ENCODE data around the gene NBPF19. TPM values are rescaled to one million over a fixed set of nuclear protein-coding genes. Genes with fewer than 3 reads are reported as not detected.
"Not testable (repeated sequence)": the region's sequence is repeated elsewhere in the genome, so short reads cannot be mapped to it uniquely, and the experiment has no call there.

Gene NBPF19
- 1.2 and 2.9 TPM in 2 replicates for total RNA-seq (2014; rRNA removed; shearing (Covaris generic); ENCODE audit: low replicate concordance)

- not testable (repeated sequence) for DNase-seq, H3K9me3 ChIP-seq, H3K4me3 ChIP-seq
Observed at GRCh38 chr1:149474745-149475144, at the start of gene NBPF19. NBPF19 (plus strand) TSS chr1:149475045; CDS start chr1:149475933, 888 bp downstream.

DNA sequence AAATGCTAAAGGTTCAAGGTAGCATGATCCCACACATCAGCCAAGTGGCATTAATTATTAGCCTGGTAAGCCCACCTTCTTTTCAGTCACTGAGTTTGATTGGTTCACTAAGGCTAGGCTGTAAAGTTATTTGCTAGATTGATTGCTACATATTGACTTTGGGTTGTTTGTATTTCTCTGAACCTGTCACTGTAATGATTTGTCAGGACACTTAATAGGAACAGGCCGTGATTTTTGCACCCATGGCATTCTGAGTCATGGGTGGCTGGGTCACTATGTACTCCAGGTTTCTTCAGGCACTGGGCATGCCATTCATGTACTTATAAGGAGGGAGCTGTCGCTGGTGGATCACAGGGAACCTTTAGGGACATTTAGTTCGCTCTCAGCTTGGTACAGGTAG lies 46.5 kb upstream of the NBPF19 start:
- H3K27me3 ChIP-seq, H3K9me3 ChIP-seq, H3K36me3 ChIP-seq: not testable (repeated sequence)

More at GRCh38 chr1:149474745-149475144, at the start of gene NBPF19:
- not testable (repeated sequence) for H3K27me3 ChIP-seq, H3K36me3 ChIP-seq

DNA sequence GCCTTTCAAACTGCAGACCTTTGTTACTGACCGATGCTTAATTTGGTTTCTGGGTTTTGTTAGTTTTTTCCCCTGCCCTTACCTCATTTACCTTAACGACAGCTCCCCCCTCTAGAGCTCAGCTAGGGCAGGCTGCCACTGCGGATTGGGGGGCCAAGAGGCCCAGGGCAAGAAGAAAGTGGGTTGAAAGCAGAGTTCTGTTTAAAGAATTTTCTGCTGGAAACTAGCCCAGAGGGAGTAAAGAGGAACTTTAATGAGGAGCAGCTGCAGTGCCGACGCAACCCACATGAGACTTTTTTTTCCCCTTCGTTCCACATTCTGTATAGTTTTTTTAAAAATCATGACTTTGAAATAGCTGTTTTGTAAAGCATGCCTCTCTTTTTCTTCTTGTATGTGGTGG lies 29.4 kb upstream of the NBPF19 start:
- not testable (repeated sequence) for H3K9me3 ChIP-seq, H3K4me3 ChIP-seq, H3K36me3 ChIP-seq, H3K27me3 ChIP-seq
- DNase-seq = peak; percentile 2

More for the DNA sequence above, 46.5 kb upstream of the NBPF19 start:
- not testable (repeated sequence) for DNase-seq, H3K4me3 ChIP-seq

DNA sequence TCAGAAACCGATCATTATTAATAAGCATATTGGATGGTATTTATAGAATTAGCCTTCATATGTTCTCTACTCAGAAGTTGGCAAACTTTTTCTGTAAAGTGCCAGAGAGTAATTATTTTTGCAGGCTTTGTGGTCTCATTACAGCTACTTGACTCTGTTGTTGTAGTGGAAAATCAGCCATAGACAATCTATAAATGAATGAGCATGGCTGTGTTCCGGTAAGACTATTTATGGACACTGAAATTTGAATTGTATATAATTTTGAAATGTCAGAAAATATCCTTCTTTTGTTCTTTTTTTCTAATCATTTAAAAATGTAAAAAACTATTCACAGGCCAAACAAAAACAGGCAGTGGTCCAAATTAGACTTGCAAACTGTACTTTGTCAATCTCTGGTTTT lies 22.6 kb upstream of the NBPF19 start:
- not testable (repeated sequence) for DNase-seq, H3K27me3 ChIP-seq, H3K36me3 ChIP-seq, H3K4me3 ChIP-seq, H3K9me3 ChIP-seq

- H3K9me3 ChIP-seq, DNase-seq, H3K4me3 ChIP-seq, H3K36me3 ChIP-seq, H3K27me3 ChIP-seq: not testable (repeated sequence)
Observed at GRCh38 chr1:149452652-149453051, 22.2 kb upstream of the NBPF19 start.

DNA sequence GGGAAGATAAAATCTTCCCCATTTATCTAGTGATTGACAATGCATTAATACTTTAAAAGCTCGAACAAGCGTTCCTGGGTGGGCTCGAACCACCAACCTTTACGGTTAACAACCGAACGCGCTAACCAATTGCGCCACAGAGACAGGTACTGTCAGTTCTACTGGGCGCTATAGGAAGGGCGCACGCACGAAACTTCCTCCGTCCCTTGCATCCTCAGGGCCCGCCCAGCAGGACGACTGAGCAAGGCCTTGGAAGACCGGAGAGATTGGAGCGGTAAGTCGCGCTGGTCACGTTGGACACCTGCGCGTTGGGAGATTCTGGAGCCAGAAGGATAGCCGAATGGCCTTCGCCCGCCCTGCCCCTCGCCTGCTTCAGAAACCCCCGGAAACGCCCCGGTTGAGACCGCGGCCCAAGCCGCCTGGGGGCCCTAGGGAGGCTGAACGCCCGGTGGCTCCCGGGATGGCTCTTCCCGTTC lies 83.5 kb downstream of the NBPF19 start:
- not testable (repeated sequence) for H3K36me3 ChIP-seq, H3K27me3 ChIP-seq, H3K9me3 ChIP-seq
- DNase-seq = peak; percentile 47
- peak overlapping the region; percentile 49 for H3K4me3 ChIP-seq

GRCh38 chr1:149561806-149562205 lies 87.0 kb downstream of the NBPF19 start:
- not testable (repeated sequence) for DNase-seq, H3K36me3 ChIP-seq, H3K9me3 ChIP-seq, H3K4me3 ChIP-seq, H3K27me3 ChIP-seq

DNA sequence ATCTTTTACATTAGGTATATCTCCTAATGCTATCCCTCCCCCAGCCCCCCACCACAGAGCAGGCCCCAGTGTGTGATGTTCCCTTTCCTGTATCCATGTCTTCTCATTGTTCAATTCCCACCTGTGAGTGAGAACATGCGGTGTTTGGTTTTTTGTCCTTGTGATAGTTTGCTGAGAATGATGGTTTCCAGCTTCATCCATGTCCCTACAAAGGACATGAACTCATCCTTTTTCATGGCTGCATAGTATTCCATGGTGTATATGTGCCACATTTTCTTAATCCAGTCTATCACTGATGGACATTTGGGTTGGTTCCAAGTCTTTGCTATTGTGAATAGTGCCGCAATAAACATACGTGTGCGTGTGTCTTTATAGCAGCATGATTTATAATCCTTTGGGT lies 90.6 kb downstream of the NBPF19 start:
- not testable (repeated sequence) for H3K9me3 ChIP-seq, H3K27me3 ChIP-seq, H3K4me3 ChIP-seq, H3K36me3 ChIP-seq, DNase-seq

DNA sequence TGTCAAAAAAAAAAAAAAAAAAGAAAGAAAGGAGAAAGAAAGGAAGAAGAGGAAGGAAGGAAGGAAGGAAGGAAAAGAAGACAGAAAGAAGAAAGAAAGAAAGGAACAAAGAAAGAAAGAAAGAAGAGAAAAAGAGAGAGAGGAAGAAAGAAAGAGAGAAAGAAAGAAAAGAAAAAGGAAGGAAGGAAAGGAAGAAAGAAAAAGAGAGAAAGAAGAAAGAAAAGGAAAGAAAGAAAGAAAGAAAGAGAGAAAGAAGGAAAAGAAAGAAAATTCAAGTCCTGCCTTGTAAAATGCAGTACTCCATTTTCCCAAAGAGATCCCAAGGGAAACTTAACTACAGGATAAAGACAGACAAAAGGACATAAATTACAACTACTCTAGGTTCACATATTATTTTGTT lies 97.9 kb downstream of the NBPF19 start:
- not testable (repeated sequence) for H3K9me3 ChIP-seq, H3K36me3 ChIP-seq, H3K27me3 ChIP-seq, H3K4me3 ChIP-seq, DNase-seq

DNA sequence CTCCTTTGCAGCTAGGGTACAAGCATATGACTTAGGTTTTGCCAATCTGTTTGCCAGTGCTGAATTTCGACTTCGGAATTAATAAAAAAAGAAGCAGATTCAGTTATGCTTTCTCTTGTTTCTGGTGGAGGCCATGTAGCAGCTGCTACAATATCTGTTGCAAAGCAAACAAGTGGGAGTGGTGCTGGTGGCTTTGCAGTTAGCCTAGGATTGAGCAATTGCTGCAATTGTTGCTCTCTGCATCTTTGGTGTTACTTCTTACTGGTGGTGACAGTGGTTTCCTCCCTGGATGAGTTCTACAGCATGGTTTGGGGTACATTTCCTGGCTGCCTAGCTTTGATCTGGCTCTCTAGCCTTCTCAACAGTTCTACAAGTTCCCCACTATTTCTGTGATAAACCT lies 110.7 kb downstream of the NBPF19 start:
- not testable (repeated sequence) for H3K36me3 ChIP-seq, H3K27me3 ChIP-seq, DNase-seq, H3K9me3 ChIP-seq, H3K4me3 ChIP-seq

Other genes starting within 250 kb of the NBPF19 start
- not detected in 2 replicates for gene PPIAL4C, start 108.8 kb downstream of the NBPF19 start, total RNA-seq (2014; rRNA removed; shearing (Covaris generic); ENCODE audit: low replicate concordance)

Data from MG63 (cell line).